IMR-90 (cell line): ENCODE measurements around the gene WDR91. TPM values are rescaled to one million over a fixed set of nuclear protein-coding genes. Genes with fewer than 3 reads are reported as not detected.

Experiments used
- ATAC-seq: fragments of 200-7000 bp; cut with Tn5 transposase; 2 replicates; pipeline ENCODE4 v1.9.1; 2020; ENCODE audit warnings: low read depth, mild to moderate bottlenecking, moderate library complexity
- BruUV-seq: library from RNA; stranded (reverse); fragments of 400-500 nt; replicated peaks from 2 replicates; lab custom pipeline; 2021; lab: Mats Ljungman, UMichigan
- CTCF ChIA-PET: fragments of 300-600 bp; formaldehyde crosslinking; extraction: SDS; loops from one replicate; lab custom pipeline; 2021; ENCODE audit warnings: antibody characterized with exemption; lab: Yijun Ruan, JAX
- POLR2A ChIA-PET: fragments of 300-600 bp; sonication (Branson Sonifier 250); formaldehyde crosslinking; loops from one replicate; lab custom pipeline; 2022; ENCODE audit warnings: antibody characterized with exemption; ENCODE audit not compliant: unreplicated experiment; lab: Charles Lee
- DNase-seq: peaks from one replicate; pipeline ENCODE4 v3.0.0; 2013
- H2AFZ ChIP-seq: replicated peaks from 2 replicates; pipeline ENCODE3; 2013; ENCODE audit warnings: low read length, mild to moderate bottlenecking; ENCODE audit not compliant: poor library complexity
- H2AK5ac ChIP-seq: 2 replicates; pipeline ENCODE4 v1.6.1; 2013; ENCODE audit warnings: low read depth, low read length, inconsistent platforms
- H2AK9ac ChIP-seq: replicated peaks from 2 replicates; pipeline ENCODE3; 2013; ENCODE audit warnings: mild to moderate bottlenecking, low read depth, low read length, moderate library complexity; ENCODE audit not compliant: poor library complexity
- H2BK120ac ChIP-seq: 2 replicates; pipeline ENCODE4 v1.6.1; 2013; ENCODE audit warnings: low read depth, low read length, inconsistent platforms
- H2BK15ac ChIP-seq: 3 replicates; pipeline ENCODE4 v1.6.1; 2013; ENCODE audit warnings: low read depth, low read length, inconsistent platforms
- H2BK20ac ChIP-seq: 2 replicates; pipeline ENCODE4 v1.6.1; 2013; ENCODE audit warnings: low read depth, mild to moderate bottlenecking, inconsistent platforms, low read length, moderate library complexity
- H2BK5ac ChIP-seq: 2 replicates; pipeline ENCODE4 v1.6.1; 2013; ENCODE audit warnings: mild to moderate bottlenecking, low read depth, low read length, inconsistent platforms; ENCODE audit not compliant: poor library complexity, severe bottlenecking
- H3K14ac ChIP-seq: replicated peaks from 2 replicates; pipeline ENCODE4 v1.6.1; 2013; ENCODE audit warnings: low read depth, low read length, inconsistent platforms
- H3K18ac ChIP-seq: 2 replicates; pipeline ENCODE4 v1.6.1; 2013; ENCODE audit warnings: low read depth, low read length, control low read depth
- H3K23ac ChIP-seq: 2 replicates; pipeline ENCODE4 v1.6.1; 2013; ENCODE audit warnings: low read depth, low read length, inconsistent platforms
- H3K27ac ChIP-seq: 2 replicates; pipeline ENCODE4 v1.5.1; 2013; ENCODE audit warnings: mild to moderate bottlenecking, control low read depth, low read length; ENCODE audit not compliant: insufficient read depth
- H3K27me3 ChIP-seq: 2 replicates; pipeline ENCODE4 v1.6.1; 2013; ENCODE audit warnings: low read length; ENCODE audit not compliant: control insufficient read depth, insufficient read depth
- H3K36me3 ChIP-seq: 2 replicates; pipeline ENCODE4 v1.6.1; 2013; ENCODE audit warnings: low read length, mixed read lengths; ENCODE audit not compliant: control insufficient read depth, insufficient read depth
- H3K4ac ChIP-seq: 2 replicates; pipeline ENCODE4 v1.6.1; 2013; ENCODE audit warnings: low read depth, low read length, inconsistent platforms
- H3K4me1 ChIP-seq: 2 replicates; pipeline ENCODE4 v1.6.1; 2013; ENCODE audit warnings: low read length, mixed read lengths; ENCODE audit not compliant: control insufficient read depth, insufficient read depth
- H3K4me2 ChIP-seq: 2 replicates; pipeline ENCODE4 v1.6.1; 2013; ENCODE audit warnings: low read depth, mild to moderate bottlenecking, control low read depth, low read length, moderate library complexity
- H3K4me3 ChIP-seq: 2 replicates; pipeline ENCODE4 v1.5.1; 2013; ENCODE audit warnings: low read depth, mild to moderate bottlenecking, control low read depth, low read length, moderate library complexity; ENCODE audit not compliant: insufficient read depth
- H3K56ac ChIP-seq: 2 replicates; pipeline ENCODE4 v1.6.1; 2013; ENCODE audit warnings: low read length, inconsistent platforms; ENCODE audit not compliant: insufficient read depth; ENCODE audit errors: extremely low read depth
- H3K79me1 ChIP-seq, 2 experiments: 2 replicates each; pipeline ENCODE4 v1.6.1; 2013; ENCODE audit warnings: low read length in 2 of 2, inconsistent platforms in 1 of 2, low read depth in 1 of 2
- H3K9ac ChIP-seq: 2 replicates; pipeline ENCODE4 v1.6.1; 2013; ENCODE audit warnings: low read depth, low read length, control low read depth
- H3K9me1 ChIP-seq: 2 replicates; pipeline ENCODE4 v1.6.1; 2013; ENCODE audit warnings: low read length, inconsistent platforms; ENCODE audit not compliant: insufficient read depth
- H3K9me3 ChIP-seq: 2 replicates; pipeline ENCODE4 v1.6.1; 2013; ENCODE audit warnings: low read length; ENCODE audit not compliant: control insufficient read depth, insufficient read depth
- H4K20me1 ChIP-seq: 2 replicates; pipeline ENCODE4 v1.6.1; 2013; ENCODE audit warnings: low read length, inconsistent platforms; ENCODE audit not compliant: insufficient read depth
- H4K5ac ChIP-seq: 2 replicates; pipeline ENCODE4 v1.6.1; 2013; ENCODE audit warnings: mild to moderate bottlenecking, low read depth, low read length, control low read depth
- H4K8ac ChIP-seq, 2 experiments: 2 replicates each; pipeline ENCODE4 v1.6.1; 2013; ENCODE audit warnings: low read depth in 2 of 2, low read length in 2 of 2, control low read depth in 1 of 2, inconsistent platforms in 1 of 2
- H4K91ac ChIP-seq: 2 replicates; pipeline ENCODE4 v1.6.1; 2013; ENCODE audit warnings: low read depth, low read length, inconsistent platforms; ENCODE audit not compliant: insufficient read depth
- BHLHE40 ChIP-seq: fragments of 150-350 bp; IDR thresholded peaks from 2 replicates; pipeline ENCODE4 v1.6.1; 2016; ENCODE audit warnings: mild to moderate bottlenecking, low read depth, low read length
- ELK1 ChIP-seq: fragments of 150-350 bp; IDR thresholded peaks from 2 replicates; pipeline ENCODE4 v1.6.1; 2016; ENCODE audit warnings: low read depth, mild to moderate bottlenecking, low read length, moderate library complexity, borderline replicate concordance
- FOS ChIP-seq: fragments of 150-350 bp; IDR thresholded peaks from 2 replicates; pipeline ENCODE4 v1.6.1; 2016; ENCODE audit warnings: low read depth, low read length
- MAFK ChIP-seq: IDR thresholded peaks from 2 replicates; pipeline ENCODE4 v1.6.1; 2012; ENCODE audit warnings: low read depth, low read length, improper control_type of control experiment
- MAZ ChIP-seq: IDR thresholded peaks from 2 replicates; pipeline ENCODE4 v1.6.1; 2012; ENCODE audit warnings: low read depth, mild to moderate bottlenecking, low read length, improper control_type of control experiment, moderate library complexity, borderline replicate concordance
- MXI1 ChIP-seq: IDR thresholded peaks from 2 replicates; pipeline ENCODE4 v1.6.1; 2012; ENCODE audit warnings: low read depth, mild to moderate bottlenecking, low read length, moderate library complexity, borderline replicate concordance
- POLR2A ChIP-seq: IDR thresholded peaks from 2 replicates; pipeline ENCODE4 v1.6.1; 2012; ENCODE audit warnings: mild to moderate bottlenecking, low read depth, low read length
- RAD21 ChIP-seq: IDR thresholded peaks from 2 replicates; pipeline ENCODE4 v1.6.1; 2012; ENCODE audit warnings: low read length, improper control_type of control experiment
- RCOR1 ChIP-seq: IDR thresholded peaks from 2 replicates; pipeline ENCODE4 v1.6.1; 2012; ENCODE audit warnings: mild to moderate bottlenecking, low read length, improper control_type of control experiment; ENCODE audit not compliant: insufficient replicate concordance
- WGBS, 2 experiments: methylation state at CpG; one replicate each; pipeline versions ENCODE4 v1.1.5 to v1.1.7; 2013; ENCODE audit warnings: missing lambda C conversion rate in 2 of 2; ENCODE audit not compliant: insufficient read length in 1 of 2; ENCODE audit errors: extremely low coverage in 2 of 2; 5-methylcytosine and 5-hydroxymethylcytosine counted together
- dilution Hi-C: fragments of 300-500 bp; cut with HindIII; formaldehyde crosslinking; loops from one replicate; pipeline ENCODE4 v1.14.3; 2018; ENCODE audit warnings: low sequenced_read_pairs; ENCODE audit not compliant: unreplicated experiment
- in situ Hi-C: fragments of 300-500 bp; cut with MboI; formaldehyde crosslinking; loops from 3 replicates; pipeline ENCODE4 v1.14.3; 2019; ENCODE audit warnings: low sequenced_read_pairs, inconsistent platforms, mixed read lengths
- intact Hi-C: fragments of 100-400 bp; cut with micrococcal nuclease; formaldehyde crosslinking; loops from 2 replicates; pipeline ENCODE4 v1.10.0; 2022
- polyA plus RNA-seq, 3 experiments: library from polyadenylated mRNA; depleted of rRNA; stranded (reverse); fragments of >200 nt; gene quantifications; 2 replicates each; pipeline ENCODE4 v1.2.3, GENCODE V29; 2012; ENCODE audit warnings: low replicate concordance in 1 of 3
- total RNA-seq: library from RNA; depleted of rRNA; stranded (reverse); fragments of >200 nt; gene quantifications from 2 replicates; pipeline ENCODE4 v1.2.3, GENCODE V29; 2012
- TF ChIP-seq, protein P1 (sequence below): conservative IDR thresholded peaks from 2 replicates; pipeline ENCODE4 v1.5.1; 2012; ENCODE audit warnings: mild to moderate bottlenecking, low read depth, low read length, improper control_type of control experiment

WDR91 gene
- total and polyA plus RNA-seq, 2 of the 4 experiments (the other 2 are of a cell fraction): 5.2 to 10.3 TPM

GRCh38 chr7:135167365-135167917 lies 43.9 kb downstream of the WDR91 start:
- Histone ChIP-seq H3K9me1 (peaks cover 20% of the 10 kb centered on the region), H2BK15ac (no peak overlapping the region), H3K79me1 (peaks cover 30 to 55% of the 10 kb centered on the region in 2 experiments), H3K14ac (no peak overlapping the region), H3K23ac (no peak overlapping the region; the same call in 1 of the 2 replicates), H4K8ac (no peak overlapping the region), H3K4me3 (no peak overlapping the region), H4K91ac (no peak overlapping the region), H4K5ac (no peak overlapping the region), H2BK20ac (no peak overlapping the region), H3K56ac (no peak overlapping the region), H3K9me3 (no peaks in the 10 kb centered on the region), H3K27me3 (no peaks in the 10 kb centered on the region), H4K20me1 (0 out of 2 replicates have a peak, but pooled peaks cover 4% of the 10 kb centered on the region), H3K4ac (no peak overlapping the region), H2AFZ (no peak overlapping the region), H3K27ac (no peak overlapping the region), H2BK5ac (no peak overlapping the region), H2AK5ac (no peak overlapping the region), H2BK120ac (no peak overlapping the region), H3K9ac (no peak overlapping the region), H3K18ac (no peak overlapping the region), H3K36me3 (peaks cover 42% of the 10 kb centered on the region), H2AK9ac (peak overlapping the region; percentile 51), H3K4me2 (no peak overlapping the region), H3K4me1 (peaks cover 12% of the 10 kb centered on the region)
- in situ Hi-C loops: loop anchor here (10.0 kb wide), 2 partner anchors 183 to 483 kb away; partner anchors contain the start of gene AGBL3
- ChIA-PET CTCF (no interaction called here), POLR2A (no interaction called here)
- dilution Hi-C loops: no loop called here
- 100% methylated on average over 1 of the region's 12 CpGs; no CpG with 5 or more reads in 1 of the 2 experiments for WGBS, 2 experiments
- intact Hi-C loops: no loop called here
- ATAC-seq: no peak
- DNase-seq: no peak
- TF ChIP-seq MAFK: no peak
- no peak for TF ChIP-seq POLR2A
- TF ChIP-seq MAZ: no peak
- TF ChIP-seq FOS: no peak
- no peak for TF ChIP-seq MXI1
- no peak for TF ChIP-seq BHLHE40
- TF ChIP-seq RAD21: no peak
- no peak for TF ChIP-seq RCOR1
- TF ChIP-seq ELK1: no peak
- TF ChIP-seq, protein P1, sequence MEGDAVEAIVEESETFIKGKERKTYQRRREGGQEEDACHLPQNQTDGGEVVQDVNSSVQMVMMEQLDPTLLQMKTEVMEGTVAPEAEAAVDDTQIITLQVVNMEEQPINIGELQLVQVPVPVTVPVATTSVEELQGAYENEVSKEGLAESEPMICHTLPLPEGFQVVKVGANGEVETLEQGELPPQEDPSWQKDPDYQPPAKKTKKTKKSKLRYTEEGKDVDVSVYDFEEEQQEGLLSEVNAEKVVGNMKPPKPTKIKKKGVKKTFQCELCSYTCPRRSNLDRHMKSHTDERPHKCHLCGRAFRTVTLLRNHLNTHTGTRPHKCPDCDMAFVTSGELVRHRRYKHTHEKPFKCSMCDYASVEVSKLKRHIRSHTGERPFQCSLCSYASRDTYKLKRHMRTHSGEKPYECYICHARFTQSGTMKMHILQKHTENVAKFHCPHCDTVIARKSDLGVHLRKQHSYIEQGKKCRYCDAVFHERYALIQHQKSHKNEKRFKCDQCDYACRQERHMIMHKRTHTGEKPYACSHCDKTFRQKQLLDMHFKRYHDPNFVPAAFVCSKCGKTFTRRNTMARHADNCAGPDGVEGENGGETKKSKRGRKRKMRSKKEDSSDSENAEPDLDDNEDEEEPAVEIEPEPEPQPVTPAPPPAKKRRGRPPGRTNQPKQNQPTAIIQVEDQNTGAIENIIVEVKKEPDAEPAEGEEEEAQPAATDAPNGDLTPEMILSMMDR: no peak
- BruUV-seq: no TSS peak
